Measurements from ENCODE around the gene ALDH1L1.
"Not testable (repeated sequence)": the region's sequence is repeated elsewhere in the genome, so short reads cannot be mapped to it uniquely, and the experiment has no call there.

ALDH1L1 gene

DNA sequence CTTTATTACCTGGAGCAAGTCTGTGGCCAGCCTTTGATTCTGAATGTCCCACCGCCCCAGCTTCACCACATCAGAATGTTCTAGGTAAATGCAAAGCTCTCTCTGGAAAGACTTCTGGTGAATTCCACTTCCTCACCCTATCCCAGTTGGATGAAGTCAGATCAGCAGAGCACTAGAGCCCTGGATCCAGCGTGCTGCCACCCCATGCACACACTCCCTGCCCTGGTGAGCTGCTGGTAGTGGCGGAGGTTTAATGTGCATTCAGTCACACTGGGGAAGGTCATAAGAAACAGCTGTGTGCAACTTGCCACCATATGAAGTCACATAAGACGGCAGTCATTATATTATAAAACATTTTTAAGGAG lies 80.1 kb downstream of the ALDH1L1 start:
- H3K4me3 ChIP-seq (ENCODE audit: low read depth, low read length) = no peak overlapping the region
- no peak for DNase-seq (ENCODE audit: low read depth)

DNA sequence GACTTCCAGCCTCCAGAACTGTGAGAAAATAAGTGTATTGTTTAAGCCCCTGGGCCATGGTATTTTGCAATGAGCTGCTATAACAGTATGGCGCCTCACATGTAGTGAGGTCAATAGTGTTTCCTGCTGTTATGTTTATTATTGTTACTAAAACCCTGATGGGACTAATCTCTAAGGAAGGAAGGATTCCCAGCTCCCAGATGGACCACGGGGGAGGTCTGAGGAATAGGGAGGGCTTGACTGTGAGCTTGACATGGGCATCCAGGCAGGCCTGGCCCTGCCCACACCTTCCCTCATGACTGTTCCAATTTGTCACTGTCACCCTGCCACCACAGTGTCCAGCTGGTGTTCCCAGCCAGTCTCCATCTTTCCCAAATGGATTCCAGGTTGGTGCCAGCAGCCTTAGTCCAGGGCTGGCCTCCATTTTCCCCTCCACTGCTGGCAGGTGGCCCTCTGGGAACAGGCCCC lies 82.0 kb downstream of the ALDH1L1 start:
- DNase-seq (ENCODE audit: low read depth) = no peak
- no peak overlapping the region for H3K4me3 ChIP-seq (ENCODE audit: low read depth, low read length)

GRCh38 chr3:126097801-126098200 lies 82.6 kb downstream of the ALDH1L1 start:
- DNase-seq (ENCODE audit: low read depth) = no peak
- H3K4me3 ChIP-seq (ENCODE audit: low read depth, low read length) = no peak overlapping the region

DNA sequence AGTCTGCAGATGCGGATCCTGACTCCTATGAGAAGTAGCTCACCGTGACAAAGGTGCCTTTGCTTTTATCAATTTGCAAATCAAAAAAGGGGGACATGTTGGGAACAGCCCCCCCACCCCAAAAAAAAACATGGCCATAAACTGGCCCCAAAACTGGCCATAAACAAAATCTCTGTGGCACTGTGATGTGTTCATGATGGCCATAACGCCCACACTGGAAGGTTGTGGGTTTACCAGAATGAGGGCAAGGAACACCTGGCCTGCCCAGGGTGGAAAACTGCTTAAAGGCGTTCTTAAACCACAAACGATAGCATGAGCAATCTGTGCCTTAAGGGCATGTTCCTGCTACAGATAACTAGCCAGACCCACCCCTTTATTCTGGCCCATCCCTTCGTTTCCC lies 84.1 kb downstream of the ALDH1L1 start:
- not testable (repeated sequence) for DNase-seq (ENCODE audit: low read depth); H3K4me3 ChIP-seq (ENCODE audit: low read depth, low read length)

GRCh38 chr3:126092128-126092527 lies 88.3 kb downstream of the ALDH1L1 start:
- not testable (repeated sequence) for DNase-seq (ENCODE audit: low read depth); H3K4me3 ChIP-seq (ENCODE audit: low read depth, low read length)

DNA sequence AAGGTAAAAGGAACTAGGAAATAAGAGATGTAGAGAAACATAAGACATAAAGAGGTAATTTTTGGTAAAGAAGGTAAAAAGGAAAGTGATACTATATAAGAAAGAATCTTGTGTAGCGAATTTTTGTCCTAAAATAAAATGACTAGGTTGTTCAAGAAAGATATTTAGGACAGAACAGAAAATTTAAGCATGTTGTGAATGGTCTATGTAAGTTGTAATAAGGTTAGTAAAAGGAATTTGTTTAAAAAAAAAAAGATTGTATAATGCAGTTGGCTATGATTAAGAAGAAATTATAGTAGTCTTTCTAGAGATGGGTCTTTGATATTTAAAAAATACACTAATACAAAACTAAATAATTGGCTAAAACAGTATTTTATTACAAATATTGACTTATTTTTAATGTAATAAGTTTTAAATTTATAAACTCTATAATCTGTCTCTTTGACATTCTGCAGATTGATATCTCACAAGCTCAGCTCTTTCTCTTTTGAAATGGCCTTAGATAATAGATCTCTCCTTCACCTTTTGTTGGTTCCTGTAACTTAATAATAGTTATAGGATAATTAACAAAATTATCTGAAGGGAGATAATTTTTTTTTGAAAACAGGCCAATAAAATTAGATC lies 92.7 kb downstream of the ALDH1L1 start:
- DNase-seq (ENCODE audit: low read depth) = no peak
- no peak overlapping the region for H3K4me3 ChIP-seq (ENCODE audit: low read depth, low read length)

DNA sequence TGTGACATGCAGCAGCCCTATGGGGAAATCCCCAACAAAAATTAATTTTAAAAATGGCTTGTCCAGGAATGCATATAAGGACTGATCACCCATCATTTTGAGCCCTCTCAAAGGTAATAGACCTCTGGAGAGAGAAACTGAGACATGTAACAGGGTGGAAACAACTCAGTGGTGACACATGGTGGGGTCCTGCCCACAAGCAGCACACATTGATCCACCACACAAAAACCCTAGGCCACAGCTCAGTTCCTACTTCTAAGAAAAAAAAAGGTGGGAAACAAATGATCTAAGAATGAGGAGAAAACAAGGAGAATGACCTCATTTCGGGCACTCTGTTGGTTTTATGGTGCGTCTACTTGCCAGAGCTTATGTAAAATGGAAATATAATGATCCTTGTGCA lies 94.5 kb downstream of the ALDH1L1 start:
- H3K4me3 ChIP-seq (ENCODE audit: low read depth, low read length) = no peak overlapping the region
- DNase-seq (ENCODE audit: low read depth) = no peak

DNA sequence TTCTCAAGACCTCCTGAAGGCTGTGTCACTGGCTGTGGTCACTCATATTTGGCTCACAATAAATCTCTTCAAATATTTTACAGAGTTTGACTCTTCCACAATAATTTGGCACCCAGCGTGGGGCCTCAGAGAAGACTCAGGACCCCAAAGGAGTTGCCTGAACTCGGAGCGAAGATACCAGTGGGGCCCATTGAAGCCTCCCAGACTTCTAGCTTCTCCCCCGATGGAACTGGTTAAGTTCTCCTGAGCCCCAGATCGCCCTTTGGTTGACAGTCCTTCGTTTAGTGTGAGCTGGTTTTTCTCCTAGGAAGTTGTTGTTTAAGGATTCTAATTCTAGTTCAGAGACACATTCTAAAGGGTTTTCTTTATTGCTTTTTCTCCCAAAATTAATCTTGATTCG lies 95.1 kb downstream of the ALDH1L1 start:
- no peak overlapping the region for H3K4me3 ChIP-seq (ENCODE audit: low read depth, low read length)
- no peak for DNase-seq (ENCODE audit: low read depth)

DNA sequence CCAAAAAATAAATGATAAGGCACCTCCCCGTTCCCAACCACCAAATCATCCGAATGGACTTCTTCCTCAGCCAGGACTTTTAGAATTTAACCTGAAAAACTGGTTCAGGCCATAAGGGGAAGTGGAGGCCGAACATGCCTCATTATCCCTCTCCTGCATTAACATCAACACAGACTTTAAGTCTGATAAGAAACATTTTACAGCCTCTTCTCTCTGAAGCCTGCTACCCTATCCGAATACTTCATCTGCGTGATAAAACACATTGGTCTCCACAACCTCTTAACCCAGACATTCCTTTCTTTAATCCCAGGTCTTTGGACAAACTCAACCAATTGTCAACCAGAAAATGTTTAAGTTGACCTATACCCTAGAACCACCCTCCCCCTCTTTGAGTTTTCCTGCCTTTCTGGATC lies 95.6 kb downstream of the ALDH1L1 start:
- DNase-seq (ENCODE audit: low read depth) = no peak
- H3K4me3 ChIP-seq (ENCODE audit: low read depth, low read length) = peak overlapping the region; percentile 65

- DNase-seq (ENCODE audit: low read depth) = no peak
These were observed 96.2 kb downstream of the ALDH1L1 start, which contains the start of gene SLC41A3 for GRCh38 chr3:126083913-126084767. TSS of gene SLC41A3 (minus strand) at chr3:126084124. CDS start at chr3:126068219, 15,905 bp downstream.

GRCh38 chr3:126083511-126083912 lies 96.9 kb downstream of the ALDH1L1 start:
- no peak for DNase-seq (ENCODE audit: low read depth)
- peak overlapping the region; percentile 65 for H3K4me3 ChIP-seq (ENCODE audit: low read depth, low read length)

More at GRCh38 chr3:126083913-126084767, 96.2 kb downstream of the ALDH1L1 start, which contains the start of gene SLC41A3:
- H3K4me3 ChIP-seq (ENCODE audit: low read depth, low read length) = peak within 1 kb of the TSS; percentile 65

- DNase-seq (ENCODE audit: low read depth) = no peak
- H3K4me3 ChIP-seq (ENCODE audit: low read depth, low read length) = peak overlapping the region; percentile 65
These were observed 97.3 kb downstream of the ALDH1L1 start for GRCh38 chr3:126083138-126083445.

DNA sequence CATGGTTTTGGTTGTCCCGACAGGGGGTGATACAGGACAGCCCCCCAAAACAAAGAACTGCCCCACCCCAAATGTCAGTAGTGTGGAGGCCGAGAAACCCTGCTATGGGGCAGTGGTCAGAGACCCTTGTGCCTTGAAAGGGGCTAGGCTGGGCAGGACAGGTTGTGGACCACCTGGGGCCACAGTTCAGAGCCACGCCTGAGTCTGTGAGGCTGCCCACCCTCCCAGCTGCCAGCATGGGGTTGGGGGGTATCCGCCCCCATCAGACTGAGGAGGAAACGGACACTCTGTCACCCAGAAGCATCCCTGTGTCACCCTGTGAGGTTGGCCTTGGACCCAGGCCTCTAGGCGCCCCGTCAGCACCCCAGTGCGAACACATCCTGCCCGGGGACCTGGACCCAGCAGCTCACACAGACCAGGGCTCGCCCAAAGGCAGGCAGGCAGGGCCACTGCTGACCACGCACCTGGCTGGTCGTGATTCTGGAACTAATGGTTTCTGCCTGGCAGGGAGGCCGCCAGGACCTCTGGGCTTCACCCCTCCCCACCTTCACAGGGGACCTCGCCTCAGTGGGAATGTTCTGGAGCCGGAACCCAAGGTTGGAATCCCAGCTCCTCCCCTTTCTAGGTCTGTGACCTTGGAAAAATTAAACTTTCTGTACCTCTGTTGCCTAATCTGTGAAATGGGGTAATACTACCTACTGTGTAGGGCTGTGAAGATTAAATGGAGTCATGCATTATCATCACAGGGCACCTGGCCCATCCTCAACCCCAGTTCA lies 97.8 kb downstream of the ALDH1L1 start:
- H3K4me3 ChIP-seq (ENCODE audit: low read depth, low read length) = peak overlapping the region; percentile 65
- DNase-seq (ENCODE audit: low read depth) = no peak

DNA sequence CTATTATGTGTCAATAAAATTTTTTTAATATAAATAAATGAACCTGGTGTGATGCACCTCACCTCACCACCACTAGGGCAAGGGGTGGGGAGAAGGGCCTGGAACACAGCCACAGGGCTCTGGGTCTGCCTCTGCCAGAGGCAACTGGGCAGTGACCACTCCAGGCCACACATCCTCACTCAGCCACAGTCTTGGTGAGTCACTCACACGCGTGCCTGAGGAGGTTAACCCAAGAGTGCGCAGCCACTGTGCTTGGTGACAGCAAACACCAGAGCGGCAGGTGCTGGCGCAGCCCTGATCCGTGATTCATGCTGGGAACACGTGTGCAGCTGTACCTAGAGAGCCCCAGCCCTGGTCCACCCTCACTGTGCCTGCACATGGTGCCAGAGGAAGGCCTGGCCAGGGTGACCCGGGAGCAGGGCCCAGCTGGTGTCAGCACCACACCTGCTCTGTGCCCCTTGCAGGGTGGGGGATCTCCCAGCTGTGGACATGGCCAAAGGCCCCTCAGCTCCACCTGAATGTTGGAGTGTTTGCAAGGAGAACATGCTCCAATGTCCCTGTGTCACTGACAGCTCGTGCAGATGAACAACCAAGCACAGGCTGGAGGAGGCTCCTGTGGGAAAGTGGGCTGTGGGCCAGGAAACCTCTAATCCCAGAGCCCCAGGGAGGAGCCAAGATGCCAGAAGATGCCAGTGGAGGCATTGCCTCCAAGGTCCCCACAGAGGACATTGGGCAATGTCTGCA lies 98.6 kb downstream of the ALDH1L1 start:
- DNase-seq (ENCODE audit: low read depth) = no peak
- H3K4me3 ChIP-seq (ENCODE audit: low read depth, low read length) = no peak overlapping the region

GRCh38 chr3:126080970-126081369 lies 99.4 kb downstream of the ALDH1L1 start:
- no peak overlapping the region for H3K4me3 ChIP-seq (ENCODE audit: low read depth, low read length)

DNA sequence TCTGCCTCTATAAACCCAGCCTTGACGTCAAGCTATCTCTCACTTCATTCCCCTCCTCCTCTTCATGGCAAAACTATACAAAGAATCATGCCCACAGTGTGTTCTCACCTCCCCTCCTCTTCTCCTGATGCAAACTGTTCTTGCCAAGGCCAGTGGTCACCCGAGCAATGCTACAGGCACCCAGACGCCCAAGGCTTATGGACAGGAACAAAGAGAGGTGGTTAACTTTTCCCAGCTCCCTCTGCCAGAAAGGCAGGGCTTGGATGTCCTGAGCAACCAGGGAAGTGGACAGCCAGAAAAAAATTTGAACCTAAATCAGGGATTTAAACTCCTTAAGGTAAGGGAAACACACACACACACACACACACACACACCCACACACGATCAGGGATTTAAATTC lies 101.5 kb downstream of the ALDH1L1 start:
- DNase-seq (ENCODE audit: low read depth) = no peak
- H3K4me3 ChIP-seq (ENCODE audit: low read depth, low read length) = no peak overlapping the region

More at GRCh38 chr3:126080970-126081369, 99.4 kb downstream of the ALDH1L1 start:
- DNase-seq (ENCODE audit: low read depth) = no peak

GRCh38 chr3:126077754-126078153 lies 102.6 kb downstream of the ALDH1L1 start:
- no peak for DNase-seq (ENCODE audit: low read depth)
- no peak overlapping the region for H3K4me3 ChIP-seq (ENCODE audit: low read depth, low read length)

GRCh38 chr3:126076140-126076539 lies 104.2 kb downstream of the ALDH1L1 start:
- DNase-seq (ENCODE audit: low read depth) = no peak
- H3K4me3 ChIP-seq (ENCODE audit: low read depth, low read length) = no peak overlapping the region

GRCh38 chr3:126070146-126070545 lies 110.2 kb downstream of the ALDH1L1 start:
- no peak for DNase-seq (ENCODE audit: low read depth)
- H3K4me3 ChIP-seq (ENCODE audit: low read depth, low read length) = no peak overlapping the region
